Fibroblast of lung (primary cell): Measurements from ENCODE around the gene TNFRSF14. TPM values are rescaled to one million over a fixed set of nuclear protein-coding genes. Genes with fewer than 3 reads are reported as not detected.

Experiments used
- DNase-seq, 2 donors: peaks; one replicate each; pipeline versions ENCODE4 v3.0.0 to v3.0.0-alpha.2; 2010; ENCODE audit warnings: low read depth in 2 of 2
- H2AFZ ChIP-seq: 2 replicates; pipeline ENCODE4 v1.5.1; 2012; ENCODE audit warnings: low read length, control low read depth, inconsistent platforms
- H3K27ac ChIP-seq: 2 replicates; pipeline ENCODE4 v1.5.1; 2011; ENCODE audit warnings: low read length, control low read depth; ENCODE audit not compliant: insufficient read depth
- H3K27me3 ChIP-seq: 2 replicates; pipeline ENCODE4 v1.5.1; 2011; ENCODE audit warnings: mild to moderate bottlenecking, low read length; ENCODE audit not compliant: control insufficient read depth, insufficient read depth
- H3K36me3 ChIP-seq: 2 replicates; pipeline ENCODE4 v1.5.1; 2011; ENCODE audit warnings: low read length; ENCODE audit not compliant: control insufficient read depth, insufficient read depth
- H3K4me1 ChIP-seq: 2 replicates; pipeline ENCODE4 v1.5.1; 2011; ENCODE audit warnings: low read length; ENCODE audit not compliant: control insufficient read depth, insufficient read depth; ENCODE audit errors: extremely low read depth
- H3K4me2 ChIP-seq: 2 replicates; pipeline ENCODE4 v1.5.1; 2011; ENCODE audit warnings: low read length, control low read depth; ENCODE audit not compliant: insufficient read depth; ENCODE audit errors: extremely low read depth
- H3K4me3 ChIP-seq, 4 experiments: fragments of 200-600 bp in 1 of 4; sonication (generic) in 1 of 4; replicated peaks in 1 of 4; 2 replicates each; pipeline ENCODE4 v1.5.1; 2011 to 2016; ENCODE audit warnings: low read length in 4 of 4, low read depth in 3 of 4, mild to moderate bottlenecking in 3 of 4, control low read depth in 2 of 4, inconsistent platforms in 1 of 4, mixed read lengths in 1 of 4; ENCODE audit not compliant: insufficient read depth in 1 of 4; ENCODE audit errors: control extremely low read depth in 1 of 4
- H3K79me2 ChIP-seq: 2 replicates; pipeline ENCODE4 v1.5.1; 2012; ENCODE audit warnings: mild to moderate bottlenecking, low read length, inconsistent platforms; ENCODE audit not compliant: control insufficient read depth, insufficient read depth
- H3K9ac ChIP-seq: 2 replicates; pipeline ENCODE4 v1.5.1; 2011; ENCODE audit warnings: mild to moderate bottlenecking, low read length, control low read depth; ENCODE audit not compliant: insufficient read depth
- H3K9me3 ChIP-seq: 2 replicates; pipeline ENCODE4 v1.5.1; 2012; ENCODE audit warnings: low read depth, low read length; ENCODE audit not compliant: control insufficient read depth, insufficient read depth
- H4K20me1 ChIP-seq: 2 replicates; pipeline ENCODE4 v1.5.1; 2011; ENCODE audit warnings: low read length; ENCODE audit not compliant: control insufficient read depth, insufficient read depth; ENCODE audit errors: extremely low read depth
- EZH2 ChIP-seq: IDR thresholded peaks from 2 replicates; pipeline ENCODE4 v1.5.1; 2012; ENCODE audit warnings: low read length, control low read depth, mild to moderate bottlenecking; ENCODE audit errors: missing control alignments
- polyA plus RNA-seq, 2 donors: library from polyadenylated mRNA; depleted of rRNA in 1 of 2; stranded (reverse) in 1 of 2; unstranded in 1 of 2; fragments of >200 nt; gene quantifications; 2 replicates each; pipeline ENCODE4 v1.2.1, GENCODE V29; 2011 to 2012; ENCODE audit warnings: missing spikeins in 1 of 2
- total RNA-seq: library from RNA; depleted of rRNA; stranded (reverse); fragments of >200 nt; gene quantifications from 2 replicates; pipeline ENCODE4 v1.2.1, GENCODE V29; 2014
- TF ChIP-seq, protein P1 (sequence below), 2 donors: IDR thresholded peaks in 1 of 2; conservative IDR thresholded peaks in 1 of 2; 1 replicate in 1 of 2; 2 replicates in 1 of 2; pipeline ENCODE4 v1.5.1; 2011 to 2012; ENCODE audit warnings: low read length in 2 of 2, control low read depth in 1 of 2, inconsistent platforms in 1 of 2, low read depth in 1 of 2, mild to moderate bottlenecking in 1 of 2

TNFRSF14 gene
- total and polyA plus RNA-seq, 2 donors (not counting 1 experiment from before 2014, with no cell fraction given) = 15.2 to 85.0 TPM

DNA sequence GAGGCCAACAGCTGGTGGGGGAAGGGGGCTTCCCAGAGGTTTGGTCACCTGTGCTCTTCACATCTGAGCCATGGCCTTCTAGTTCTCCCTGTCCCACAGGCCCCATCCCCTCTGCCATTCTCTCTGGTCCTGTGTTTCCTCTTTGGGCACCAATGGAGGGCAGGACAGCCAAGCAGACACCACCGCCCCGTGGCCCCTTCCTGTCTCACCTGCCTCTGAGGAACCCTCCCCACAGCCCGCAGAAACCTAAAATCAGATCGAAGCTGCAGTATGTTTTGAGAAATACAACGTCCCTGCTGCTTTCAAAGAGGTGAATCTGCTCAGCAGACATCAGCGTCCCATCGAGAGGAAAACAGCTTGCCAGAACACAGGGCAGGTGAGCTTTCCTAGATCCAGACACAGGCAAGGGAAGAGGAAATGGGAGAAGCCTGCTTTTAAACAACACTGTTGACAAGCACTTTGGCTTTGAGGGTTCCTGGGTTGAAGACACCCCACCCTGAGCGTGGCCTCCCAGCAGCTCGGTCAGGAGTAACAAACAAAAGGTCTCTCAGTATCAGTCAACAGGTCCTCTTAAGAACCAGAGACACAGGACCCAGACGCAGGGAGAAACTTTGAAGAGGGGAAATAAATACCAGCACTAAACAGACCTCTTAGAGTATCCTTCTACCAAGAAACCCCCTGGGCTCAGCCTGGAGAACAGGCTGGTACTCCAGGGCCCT lies 32.1 kb upstream of the TNFRSF14 start:
- no peaks in the 10 kb centered on the region for H3K9me3 ChIP-seq

DNA sequence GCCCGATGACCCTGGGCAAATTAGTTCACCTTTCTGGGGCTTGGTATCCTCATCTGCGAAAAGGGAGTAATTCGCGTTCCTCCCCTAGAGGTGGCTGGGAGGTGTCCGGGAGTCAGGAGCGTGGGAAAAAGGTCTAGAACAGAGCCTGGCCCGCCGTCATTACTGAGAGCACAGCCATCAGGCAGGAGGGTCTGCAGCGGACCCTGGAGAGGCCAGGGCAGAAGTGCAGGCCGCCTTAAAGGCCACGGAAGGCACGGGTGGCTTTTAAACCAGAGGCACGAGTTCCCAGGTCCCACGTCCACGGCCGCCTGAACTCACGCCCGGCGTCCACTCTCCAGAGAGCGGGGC lies 30.6 kb upstream of the TNFRSF14 start:
- no peaks in the 10 kb centered on the region for H4K20me1 ChIP-seq
- H3K4me2 ChIP-seq = peak overlapping the region; percentile 79
- H3K4me1 ChIP-seq = peaks cover 20% of the 10 kb centered on the region
- peak overlapping the region; percentile 81 for H3K9ac ChIP-seq
- H3K9me3 ChIP-seq = no peaks in the 10 kb centered on the region
- H3K4me3 ChIP-seq = peak overlapping the region; percentile 77 to 97 (median 91)
- peaks cover under 1% of the 10 kb centered on the region for H3K27me3 ChIP-seq
- peaks cover 34% of the 10 kb centered on the region for H3K79me2 ChIP-seq
- H3K27ac ChIP-seq = peak overlapping the region; percentile 74
- no peak for DNase-seq
- H3K36me3 ChIP-seq = peaks cover 5% of the 10 kb centered on the region
- peak overlapping the region; percentile 60 for H2AFZ ChIP-seq
- TF ChIP-seq EZH2 = no peak
- TF ChIP-seq, protein P1, sequence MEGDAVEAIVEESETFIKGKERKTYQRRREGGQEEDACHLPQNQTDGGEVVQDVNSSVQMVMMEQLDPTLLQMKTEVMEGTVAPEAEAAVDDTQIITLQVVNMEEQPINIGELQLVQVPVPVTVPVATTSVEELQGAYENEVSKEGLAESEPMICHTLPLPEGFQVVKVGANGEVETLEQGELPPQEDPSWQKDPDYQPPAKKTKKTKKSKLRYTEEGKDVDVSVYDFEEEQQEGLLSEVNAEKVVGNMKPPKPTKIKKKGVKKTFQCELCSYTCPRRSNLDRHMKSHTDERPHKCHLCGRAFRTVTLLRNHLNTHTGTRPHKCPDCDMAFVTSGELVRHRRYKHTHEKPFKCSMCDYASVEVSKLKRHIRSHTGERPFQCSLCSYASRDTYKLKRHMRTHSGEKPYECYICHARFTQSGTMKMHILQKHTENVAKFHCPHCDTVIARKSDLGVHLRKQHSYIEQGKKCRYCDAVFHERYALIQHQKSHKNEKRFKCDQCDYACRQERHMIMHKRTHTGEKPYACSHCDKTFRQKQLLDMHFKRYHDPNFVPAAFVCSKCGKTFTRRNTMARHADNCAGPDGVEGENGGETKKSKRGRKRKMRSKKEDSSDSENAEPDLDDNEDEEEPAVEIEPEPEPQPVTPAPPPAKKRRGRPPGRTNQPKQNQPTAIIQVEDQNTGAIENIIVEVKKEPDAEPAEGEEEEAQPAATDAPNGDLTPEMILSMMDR (conservative IDR thresholded peaks at IDR 0.05 in 1 of 2, IDR thresholded peaks at IDR 0.05 in 1 of 2; ENCODE audit: low read depth in 1 of 2, low read length in 2 of 2) = peak in 1 of 2 donors; percentile 6

More for the DNA sequence above, 32.1 kb upstream of the TNFRSF14 start:
- Histone ChIP-seq H4K20me1 (no peaks in the 10 kb centered on the region), H3K4me1 (peaks cover 20% of the 10 kb centered on the region), H3K4me3 (peak overlapping the region in 1 of 4 experiments; percentile 91), H3K27me3 (no peaks in the 10 kb centered on the region), H3K9ac (no peak overlapping the region), H3K36me3 (peaks cover 15% of the 10 kb centered on the region), H3K4me2 (peak overlapping the region; percentile 13), H2AFZ (no peak overlapping the region), H3K27ac (no peak overlapping the region), H3K79me2 (peaks cover 34% of the 10 kb centered on the region)
- no peak for DNase-seq
- TF ChIP-seq, protein P1 (conservative IDR thresholded peaks at IDR 0.05 in 1 of 2, IDR thresholded peaks at IDR 0.05 in 1 of 2; ENCODE audit: low read depth in 1 of 2, low read length in 2 of 2) = no peak
- TF ChIP-seq EZH2 = no peak

DNA sequence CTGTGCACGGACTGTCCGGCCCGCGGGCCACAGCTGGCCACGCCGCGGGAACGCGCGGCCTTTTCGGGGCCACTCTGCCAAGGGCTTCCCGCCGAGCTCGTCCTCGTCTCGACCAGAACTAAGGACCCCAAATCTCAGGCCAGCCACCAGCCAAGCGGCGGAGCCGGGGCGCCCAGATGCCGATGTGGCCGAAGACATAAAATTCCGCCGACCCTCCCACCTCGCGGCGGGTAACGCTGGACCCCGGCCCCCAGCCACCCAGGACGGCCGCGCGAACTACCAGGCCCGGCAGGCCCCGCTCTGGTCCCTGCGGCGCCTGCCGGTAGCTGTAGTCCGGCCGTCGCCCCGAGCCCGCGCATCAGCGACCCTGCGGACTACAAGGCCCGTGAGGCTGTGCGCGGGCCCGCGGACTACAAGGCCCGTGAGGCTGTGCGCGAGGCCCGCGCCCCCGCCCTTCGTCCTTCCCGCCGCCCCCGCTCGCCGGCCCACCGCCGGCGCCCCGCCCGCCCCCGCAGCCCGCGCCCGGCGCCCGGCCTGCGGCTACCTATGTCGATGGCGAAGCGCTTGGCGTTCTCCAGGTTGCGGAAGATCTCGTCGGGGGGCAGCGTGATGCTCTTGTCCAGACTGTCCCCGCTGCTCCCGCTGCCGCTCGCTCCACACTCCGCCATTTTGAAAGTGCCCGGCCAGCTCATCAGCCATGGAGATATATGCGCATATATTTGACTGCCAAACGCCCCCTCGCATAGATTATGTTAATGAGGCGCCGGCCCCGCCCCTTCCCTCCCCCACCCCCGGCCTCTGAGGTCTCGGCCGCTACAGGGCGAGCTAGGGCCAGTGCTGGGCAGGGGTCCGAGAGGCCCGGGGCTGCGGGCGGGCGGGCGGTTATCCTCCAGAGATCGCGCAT lies 30.0 kb upstream of the TNFRSF14 start, which contains the start of gene PANK4:
Gene PANK4, minus strand, starts transcription at position 677 of the 904 bp plus-strand sequence. Its CDS starts 9 bp downstream, at position 668.
- DNase-seq = peak; percentile 94
- peak within 1 kb of the TSS; percentile 81 for H3K9ac ChIP-seq
- peak within 1 kb of the TSS; percentile 77 to 97 (median 91) for H3K4me3 ChIP-seq
- no peaks in the 10 kb centered on the region for H3K9me3 ChIP-seq
- peaks cover 2% of the 10 kb centered on the region for H3K36me3 ChIP-seq
- peaks cover 34% of the 10 kb centered on the region for H3K79me2 ChIP-seq
- H3K27ac ChIP-seq = peak within 1 kb of the TSS; percentile 74
- peak within 1 kb of the TSS; percentile 60 for H2AFZ ChIP-seq
- H3K4me1 ChIP-seq = peaks cover 20% of the 10 kb centered on the region
- H3K27me3 ChIP-seq = peaks cover 5% of the 10 kb centered on the region
- no peaks in the 10 kb centered on the region for H4K20me1 ChIP-seq
- peak within 1 kb of the TSS; percentile 87 for H3K4me2 ChIP-seq
- no peak for TF ChIP-seq EZH2
- TF ChIP-seq, protein P1 (conservative IDR thresholded peaks at IDR 0.05 in 1 of 2, IDR thresholded peaks at IDR 0.05 in 1 of 2; ENCODE audit: low read depth in 1 of 2, low read length in 2 of 2) = peak in 1 of 2 donors; percentile 7
